WI38 (cell line): Measurements from ENCODE around the gene COL4A2.

ENCODE experiments used
- H3K4me3 ChIP-seq: 2 replicates; pipeline ENCODE4 v1.5.1; 2011; ENCODE audit warnings: low read depth, mild to moderate bottlenecking, control low read depth, low read length
- TF ChIP-seq, protein P1 (sequence below): IDR thresholded peaks from 2 replicates; pipeline ENCODE4 v1.5.1; 2012; ENCODE audit warnings: low read depth, mild to moderate bottlenecking, control low read depth, low read length

Gene COL4A2

DNA sequence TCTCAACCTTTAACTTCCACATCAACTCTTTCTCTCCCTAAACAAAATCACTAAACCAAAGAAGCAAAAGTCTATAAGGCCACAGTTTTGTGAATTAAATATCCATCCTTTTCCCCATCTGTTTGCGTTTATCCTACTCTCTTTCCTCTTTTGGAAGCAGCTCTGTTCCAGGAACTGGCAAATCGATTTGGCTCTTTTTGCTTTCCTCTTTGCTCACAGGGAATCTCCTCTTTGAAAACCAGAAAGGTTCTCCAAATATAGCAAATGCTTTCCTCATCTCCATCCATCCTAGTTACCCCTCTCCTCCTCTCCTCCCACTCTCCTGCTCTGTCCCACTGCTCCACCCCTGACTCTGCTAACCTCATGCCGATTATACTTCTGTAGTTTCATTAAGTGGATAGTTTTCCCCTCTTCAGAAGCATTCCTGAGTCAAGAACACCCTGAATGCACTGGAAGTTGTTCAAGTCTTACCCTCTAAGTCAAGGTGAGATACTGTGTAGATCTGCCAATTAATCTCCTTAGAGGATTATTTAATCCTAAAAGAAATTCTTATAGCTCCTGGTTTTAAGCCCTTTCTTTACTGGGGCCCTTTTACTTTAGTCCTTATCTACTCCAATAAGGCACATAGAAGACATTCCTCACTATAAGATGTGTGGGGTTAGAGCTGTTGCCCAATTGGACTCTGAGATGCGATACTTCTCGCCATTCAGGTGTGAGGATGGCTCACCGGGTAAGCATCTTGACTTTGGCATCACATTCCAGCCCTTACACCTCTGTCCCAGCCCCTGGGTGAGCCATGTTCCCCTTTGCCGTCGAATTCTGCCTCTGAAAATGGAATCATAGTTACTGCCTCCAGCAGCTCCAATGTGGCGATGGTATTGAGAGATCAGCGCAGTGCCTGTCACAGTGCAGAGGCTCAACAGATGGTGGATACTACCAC, 67.6 kb downstream of the COL4A2 start:
- TF ChIP-seq, protein P1, sequence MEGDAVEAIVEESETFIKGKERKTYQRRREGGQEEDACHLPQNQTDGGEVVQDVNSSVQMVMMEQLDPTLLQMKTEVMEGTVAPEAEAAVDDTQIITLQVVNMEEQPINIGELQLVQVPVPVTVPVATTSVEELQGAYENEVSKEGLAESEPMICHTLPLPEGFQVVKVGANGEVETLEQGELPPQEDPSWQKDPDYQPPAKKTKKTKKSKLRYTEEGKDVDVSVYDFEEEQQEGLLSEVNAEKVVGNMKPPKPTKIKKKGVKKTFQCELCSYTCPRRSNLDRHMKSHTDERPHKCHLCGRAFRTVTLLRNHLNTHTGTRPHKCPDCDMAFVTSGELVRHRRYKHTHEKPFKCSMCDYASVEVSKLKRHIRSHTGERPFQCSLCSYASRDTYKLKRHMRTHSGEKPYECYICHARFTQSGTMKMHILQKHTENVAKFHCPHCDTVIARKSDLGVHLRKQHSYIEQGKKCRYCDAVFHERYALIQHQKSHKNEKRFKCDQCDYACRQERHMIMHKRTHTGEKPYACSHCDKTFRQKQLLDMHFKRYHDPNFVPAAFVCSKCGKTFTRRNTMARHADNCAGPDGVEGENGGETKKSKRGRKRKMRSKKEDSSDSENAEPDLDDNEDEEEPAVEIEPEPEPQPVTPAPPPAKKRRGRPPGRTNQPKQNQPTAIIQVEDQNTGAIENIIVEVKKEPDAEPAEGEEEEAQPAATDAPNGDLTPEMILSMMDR = no peak
- H3K4me3 ChIP-seq = no peak overlapping the region

DNA sequence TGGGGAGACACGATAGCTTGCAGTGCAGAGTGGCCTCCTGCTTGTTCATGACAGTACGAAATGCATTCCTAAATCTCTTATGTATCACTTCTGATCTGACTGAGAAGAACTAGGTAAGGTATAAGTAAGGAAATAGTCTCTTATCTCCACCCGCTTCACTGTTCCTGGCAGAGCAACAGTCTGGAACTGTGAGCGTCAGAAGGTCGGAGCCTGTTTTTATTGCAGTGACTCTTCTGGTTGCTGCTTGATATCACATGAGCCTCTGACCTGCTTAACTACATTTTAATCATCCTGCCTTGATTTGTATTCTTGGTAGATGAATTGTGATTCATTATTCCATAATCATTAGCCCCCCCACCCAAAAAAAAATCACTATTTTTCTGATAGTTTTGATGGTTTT, 69.0 kb downstream of the COL4A2 start:
- TF ChIP-seq, protein P1 = no peak
- H3K4me3 ChIP-seq = no peak overlapping the region

- no peak overlapping the region for H3K4me3 ChIP-seq
- TF ChIP-seq, protein P1 = no peak
Observed at GRCh38 chr13:110377178-110377825, 70.2 kb downstream of the COL4A2 start.

DNA sequence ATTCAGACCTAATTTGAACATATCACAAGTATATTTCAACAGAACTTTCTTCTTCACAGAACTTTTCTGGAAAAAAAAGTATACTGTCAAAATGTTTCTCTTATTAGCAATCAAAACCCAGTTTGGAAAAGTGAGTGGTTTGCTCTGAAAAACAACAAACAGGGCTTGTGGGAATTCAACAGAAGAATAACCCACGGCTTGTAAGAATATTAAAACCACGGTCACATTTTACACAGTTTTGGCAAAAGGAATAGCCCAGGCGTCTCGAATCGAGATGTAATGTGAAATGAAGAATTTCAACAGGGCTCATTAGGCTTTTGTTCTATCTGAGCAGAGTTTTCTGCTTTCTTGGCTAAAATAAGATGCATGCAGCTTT, 70.7 kb downstream of the COL4A2 start:
- TF ChIP-seq, protein P1 = no peak
- no peak overlapping the region for H3K4me3 ChIP-seq

GRCh38 chr13:110379358-110379757, 72.3 kb downstream of the COL4A2 start:
- TF ChIP-seq, protein P1 = no peak
- no peak overlapping the region for H3K4me3 ChIP-seq

GRCh38 chr13:110379905-110380341, 72.8 kb downstream of the COL4A2 start:
- H3K4me3 ChIP-seq = no peak overlapping the region
- TF ChIP-seq, protein P1 = no peak

- no peak overlapping the region for H3K4me3 ChIP-seq
- TF ChIP-seq, protein P1 = no peak
Observed at GRCh38 chr13:110380359-110381028, 73.4 kb downstream of the COL4A2 start.
